Natural killer cell (primary cell): Measurements from ENCODE around the gene CEP104. TPM values are rescaled to one million over a fixed set of nuclear protein-coding genes. Genes with fewer than 3 reads are reported as not detected.

Source experiments
- ATAC-seq, 3 donors: fragments of 150-1000 bp in 2 of 3; fragments of 200-7000 bp in 1 of 3; cut with Tn5 transposase; 1 replicate in 1 of 3; 2 replicates in 2 of 3; pipeline ENCODE4 v1.10.0; 2021; ENCODE audit warnings: mild to moderate bottlenecking in 2 of 3, moderate library complexity in 2 of 3
- DNase-seq, 2 donors: peaks; one replicate each; pipeline versions ENCODE4 v3.0.0 to v3.0.0-alpha.2; 2013 to 2021; ENCODE audit warnings: mixed read lengths in 1 of 2
- H3K27ac ChIP-seq: one replicate; pipeline ENCODE4 v1.5.1; 2013; ENCODE audit warnings: mild to moderate bottlenecking, low read length
- H3K27me3 ChIP-seq: one replicate; pipeline ENCODE4 v1.6.1; 2013; ENCODE audit warnings: low read length; ENCODE audit not compliant: control insufficient read depth, insufficient read depth
- H3K36me3 ChIP-seq: one replicate; pipeline ENCODE4 v1.6.1; 2013; ENCODE audit warnings: low read length; ENCODE audit not compliant: control insufficient read depth, insufficient read depth
- H3K4me1 ChIP-seq: one replicate; pipeline ENCODE4 v1.6.1; 2013; ENCODE audit warnings: low read length; ENCODE audit not compliant: control insufficient read depth, insufficient read depth
- H3K4me3 ChIP-seq: one replicate; pipeline ENCODE4 v1.5.1; 2013; ENCODE audit warnings: low read length
- H3K9me3 ChIP-seq: one replicate; pipeline ENCODE4 v1.6.1; 2013; ENCODE audit warnings: low read length; ENCODE audit not compliant: control insufficient read depth, insufficient read depth
- H3K27ac Mint-ChIP-seq, 2 donors: one replicate each; pipeline ENCODE4 v1.8.0; 2022; ENCODE audit warnings: mild to moderate bottlenecking in 2 of 2, mixed read lengths in 2 of 2, moderate library complexity in 1 of 2
- H3K27me3 Mint-ChIP-seq, 2 donors: one replicate each; pipeline ENCODE4 v1.8.0; 2022; ENCODE audit warnings: low read depth in 2 of 2, mixed read lengths in 2 of 2
- H3K36me3 Mint-ChIP-seq: one replicate; pipeline ENCODE4 v1.8.0; 2022; ENCODE audit warnings: mixed read lengths
- H3K4me1 Mint-ChIP-seq, 2 donors: one replicate each; pipeline ENCODE4 v1.8.0; 2022; ENCODE audit warnings: mixed read lengths in 2 of 2
- H3K4me3 Mint-ChIP-seq: one replicate; pipeline ENCODE4 v1.8.0; 2022; ENCODE audit warnings: mild to moderate bottlenecking, moderate library complexity, mixed read lengths
- H3K9me3 Mint-ChIP-seq, 2 donors: one replicate each; pipeline ENCODE4 v1.8.0; 2022; ENCODE audit warnings: mixed read lengths in 2 of 2
- WGBS: methylation state at CpG from one replicate; pipeline ENCODE4 v1.1.7; 2013; ENCODE audit warnings: missing lambda C conversion rate; ENCODE audit not compliant: insufficient coverage; 5-methylcytosine and 5-hydroxymethylcytosine counted together
- intact Hi-C: fragments of 100-400 bp; cut with micrococcal nuclease; formaldehyde crosslinking; loops from one replicate; pipeline ENCODE4 v1.14.2; 2022
- total RNA-seq, 4 donors: library from RNA; stranded (reverse); fragments of 120-200 nt in 1 of 4; gene quantifications; one replicate each; pipeline versions ENCODE4 v1.2.3 to v1.2.4, GENCODE V29; 2013 to 2022
- TF ChIP-seq, protein P1 (sequence below): fragments of 200-600 bp; IDR thresholded peaks from one replicate; pipeline ENCODE4 v1.8.0; 2022; ENCODE audit warnings: antibody characterized with exemption

The CEP104 gene
- total RNA-seq, 3 donors from 2014 or later (not counting 1 experiment from before 2014, with no cell fraction given), result 37.1 to 60.2 (median 51.8) TPM

DNA sequence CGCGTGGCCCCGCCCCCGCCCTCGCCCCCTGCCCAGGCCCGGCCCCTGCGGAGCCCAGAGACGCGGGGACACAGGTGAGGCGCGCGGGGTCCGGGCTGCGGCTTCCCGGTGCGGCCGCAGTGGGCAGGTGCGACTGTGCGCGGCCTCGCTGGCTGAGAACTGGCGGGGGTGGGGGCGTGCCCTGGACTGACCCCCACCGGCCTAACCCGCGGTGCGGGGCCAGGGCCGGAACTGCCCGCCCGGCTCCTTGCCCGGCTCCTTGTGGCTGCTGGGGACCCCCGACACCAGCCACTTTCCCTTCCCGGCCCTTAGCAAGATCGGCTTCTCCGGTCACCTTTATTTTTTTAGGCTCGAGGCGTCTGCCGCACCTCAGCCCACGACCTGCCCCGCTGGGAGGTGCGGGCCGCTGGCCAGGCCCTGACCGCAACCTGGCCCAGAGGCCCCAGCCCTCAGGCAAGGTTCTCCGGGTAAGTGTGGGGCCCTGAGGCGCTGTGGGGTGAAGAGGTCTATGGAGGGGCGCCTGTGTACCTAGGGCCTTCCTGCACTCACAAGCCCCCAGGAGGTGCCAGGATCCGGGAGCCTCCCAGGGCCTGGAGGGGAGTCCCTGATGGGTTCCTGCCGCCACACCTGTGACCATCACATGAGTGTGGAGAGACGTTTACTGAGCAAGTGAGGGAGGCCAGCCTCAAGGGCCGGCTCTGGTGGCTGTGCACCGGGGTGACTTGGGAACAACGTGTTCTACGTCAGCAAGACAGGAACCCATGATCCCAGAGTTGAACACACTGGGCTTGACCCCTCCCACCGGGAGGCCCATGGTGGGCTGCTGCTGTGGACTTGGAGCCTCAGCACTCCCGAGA, 84.1 kb downstream of the CEP104 start, which contains the start of gene SMIM1:
Gene SMIM1 (plus strand): TSS at position 35 of the 857 bp plus-strand sequence. CDS start 2,625 bp downstream, outside the sequence.
- WGBS, result 12% methylated on average over 55 of the region's 55 CpGs
- Histone ChIP-seq H3K27me3 (no peaks in the 10 kb centered on the region), H3K9me3 (no peaks in the 10 kb centered on the region), H3K4me1 (peaks cover 31% of the 10 kb centered on the region), H3K4me3 (peak within 1 kb of the TSS; percentile 43), H3K27ac (no peak within 1 kb of the TSS), H3K36me3 (no peaks in the 10 kb centered on the region)
- Mint-ChIP-seq H3K36me3 (no peaks in the 10 kb centered on the region), H3K4me1 (peaks cover 0 to 16% of the 10 kb centered on the region in 2 donors), H3K9me3 (no peaks in the 10 kb centered on the region), H3K27ac (peak within 1 kb of the TSS in 1 of 2 donors; percentile 56), H3K4me3 (peak within 1 kb of the TSS; percentile 73), H3K27me3 (no peaks in the 10 kb centered on the region)
- ATAC-seq, result peak in 2 of 3 donors; percentile 3 to 7
- TF ChIP-seq, protein P1, sequence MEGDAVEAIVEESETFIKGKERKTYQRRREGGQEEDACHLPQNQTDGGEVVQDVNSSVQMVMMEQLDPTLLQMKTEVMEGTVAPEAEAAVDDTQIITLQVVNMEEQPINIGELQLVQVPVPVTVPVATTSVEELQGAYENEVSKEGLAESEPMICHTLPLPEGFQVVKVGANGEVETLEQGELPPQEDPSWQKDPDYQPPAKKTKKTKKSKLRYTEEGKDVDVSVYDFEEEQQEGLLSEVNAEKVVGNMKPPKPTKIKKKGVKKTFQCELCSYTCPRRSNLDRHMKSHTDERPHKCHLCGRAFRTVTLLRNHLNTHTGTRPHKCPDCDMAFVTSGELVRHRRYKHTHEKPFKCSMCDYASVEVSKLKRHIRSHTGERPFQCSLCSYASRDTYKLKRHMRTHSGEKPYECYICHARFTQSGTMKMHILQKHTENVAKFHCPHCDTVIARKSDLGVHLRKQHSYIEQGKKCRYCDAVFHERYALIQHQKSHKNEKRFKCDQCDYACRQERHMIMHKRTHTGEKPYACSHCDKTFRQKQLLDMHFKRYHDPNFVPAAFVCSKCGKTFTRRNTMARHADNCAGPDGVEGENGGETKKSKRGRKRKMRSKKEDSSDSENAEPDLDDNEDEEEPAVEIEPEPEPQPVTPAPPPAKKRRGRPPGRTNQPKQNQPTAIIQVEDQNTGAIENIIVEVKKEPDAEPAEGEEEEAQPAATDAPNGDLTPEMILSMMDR, result no peak
- peak in 1 of 2 donors; percentile 28 for DNase-seq
- intact Hi-C loops, result loop anchor here (5.0 kb wide), 1 partner anchor 129 kb away; the partner anchor contains the start of gene C1orf174

DNA sequence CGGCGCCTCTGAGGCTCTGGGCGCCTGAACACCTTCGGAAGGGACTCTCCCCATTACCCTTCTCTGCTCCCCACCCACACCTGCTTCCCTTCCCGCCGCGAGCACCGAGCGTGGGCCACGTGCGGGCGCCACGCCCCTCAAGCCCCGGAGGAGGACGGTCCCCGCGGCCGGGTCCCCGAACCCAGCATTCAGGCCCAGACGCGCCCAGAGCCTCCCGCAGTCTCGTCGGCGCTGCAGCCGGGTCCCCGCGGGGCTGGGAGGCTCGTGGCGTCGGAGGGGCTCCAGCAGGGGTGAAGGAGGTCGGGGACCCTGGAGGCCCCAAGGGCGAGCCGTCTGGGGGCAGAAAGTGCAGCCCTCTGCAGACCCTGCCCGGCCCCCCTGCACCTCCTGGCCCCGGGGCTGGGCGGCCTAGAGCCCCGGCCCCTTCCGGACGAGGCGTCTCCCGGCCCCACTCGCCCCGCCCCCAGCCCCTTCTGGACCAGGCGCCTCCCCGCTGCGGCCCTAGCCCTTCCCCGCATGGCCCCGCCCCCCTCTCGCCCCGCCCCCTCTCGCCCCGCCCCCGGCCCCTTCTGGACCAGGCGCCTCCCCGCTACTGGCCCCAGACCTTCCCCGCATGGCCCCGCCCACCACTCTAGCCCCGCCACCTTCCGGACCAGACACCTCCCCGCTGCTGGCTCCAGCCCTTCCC, 84.8 kb downstream of the CEP104 start:
- Mint-ChIP-seq H3K4me3 (peak overlapping the region; percentile 57), H3K36me3 (no peaks in the 10 kb centered on the region), H3K9me3 (no peaks in the 10 kb centered on the region), H3K4me1 (peaks cover 0 to 16% of the 10 kb centered on the region in 2 donors), H3K27ac (no peak overlapping the region), H3K27me3 (no peaks in the 10 kb centered on the region)
- H3K4me1 ChIP-seq, result peaks cover 31% of the 10 kb centered on the region
- no peak overlapping the region for H3K27ac ChIP-seq
- no peaks in the 10 kb centered on the region for H3K9me3 ChIP-seq
- intact Hi-C loops, result loop anchor here (5.0 kb wide), 1 partner anchor 130 kb away; the partner anchor contains the start of gene C1orf174
- ATAC-seq (peak; percentile 90 to 93 (median 93)), DNase-seq (peak; percentile 77 to 89)
- H3K36me3 ChIP-seq, result no peaks in the 10 kb centered on the region
- TF ChIP-seq, protein P1, result no peak
- H3K27me3 ChIP-seq, result no peaks in the 10 kb centered on the region
- H3K4me3 ChIP-seq, result peak overlapping the region; percentile 43
- under 1% methylated on average over 51 of the region's 61 CpGs for WGBS

DNA sequence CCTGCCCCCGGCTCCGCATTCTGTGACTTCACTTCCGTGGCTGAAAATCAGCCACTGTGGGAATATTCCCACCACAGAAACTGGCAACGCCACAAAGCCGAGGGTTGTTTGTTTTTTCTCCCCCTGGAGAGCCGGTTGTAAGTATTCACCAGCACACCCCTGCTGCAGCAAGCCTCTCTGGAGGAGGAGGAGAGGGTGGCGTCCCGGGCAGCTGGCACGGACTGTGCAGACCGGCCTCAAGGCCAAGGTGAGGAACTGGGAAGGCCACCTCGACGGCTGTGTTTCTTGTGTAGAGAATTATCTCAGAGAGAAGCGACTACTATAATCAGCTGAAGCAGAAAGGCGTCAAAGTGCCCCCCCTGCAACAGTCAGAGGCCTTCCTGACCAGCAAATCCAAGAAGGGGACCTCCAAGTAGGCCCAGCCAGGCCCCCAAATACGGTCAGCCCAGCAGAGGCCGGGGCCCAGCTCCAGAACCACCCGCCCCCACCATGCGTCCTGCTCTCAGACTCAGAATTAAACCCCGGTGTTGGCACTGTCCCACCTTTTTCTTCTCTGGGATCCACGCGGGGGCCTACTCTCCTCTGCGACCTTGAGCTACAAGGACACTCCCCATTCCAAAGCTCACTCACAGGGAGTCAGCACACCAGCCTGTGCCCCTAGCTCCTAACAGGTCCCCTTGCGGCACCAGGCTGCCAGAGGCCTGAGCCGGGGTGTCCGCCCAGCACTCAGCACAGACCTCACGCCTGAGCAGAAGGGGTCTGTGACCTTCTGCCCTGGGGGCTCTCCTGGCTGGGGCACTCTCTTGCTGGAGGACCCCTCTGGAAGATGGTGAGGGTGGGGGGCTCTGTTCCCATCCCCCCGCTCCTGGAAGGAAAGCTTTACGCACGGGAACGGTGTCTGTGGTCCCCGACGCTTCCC, 85.6 kb downstream of the CEP104 start:
- Mint-ChIP-seq H3K4me3 (peak overlapping the region; percentile 60), H3K9me3 (no peaks in the 10 kb centered on the region), H3K27me3 (peaks cover 0 to 2% of the 10 kb centered on the region in 2 donors), H3K36me3 (no peaks in the 10 kb centered on the region), H3K4me1 (peaks cover 0 to 16% of the 10 kb centered on the region in 2 donors), H3K27ac (no peak overlapping the region)
- Histone ChIP-seq H3K9me3 (no peaks in the 10 kb centered on the region), H3K27me3 (no peaks in the 10 kb centered on the region), H3K36me3 (no peaks in the 10 kb centered on the region), H3K27ac (no peak overlapping the region), H3K4me3 (peak overlapping the region; percentile 43), H3K4me1 (peaks cover 31% of the 10 kb centered on the region)
- no peak for ATAC-seq
- TF ChIP-seq, protein P1, result no peak
- no peak for DNase-seq
- intact Hi-C loops, result loop anchor here (5.0 kb wide), 1 partner anchor 131 kb away; the partner anchor contains the start of gene C1orf174
- 74% methylated on average over 31 of the region's 32 CpGs for WGBS
